ENCODE results near the gene EDIL3. TPM values are rescaled to one million over a fixed set of nuclear protein-coding genes. Genes with fewer than 3 reads are reported as not detected.

EDIL3 gene
- total RNA-seq, 1 experiment from 2014 or later, result 17.6 TPM

DNA sequence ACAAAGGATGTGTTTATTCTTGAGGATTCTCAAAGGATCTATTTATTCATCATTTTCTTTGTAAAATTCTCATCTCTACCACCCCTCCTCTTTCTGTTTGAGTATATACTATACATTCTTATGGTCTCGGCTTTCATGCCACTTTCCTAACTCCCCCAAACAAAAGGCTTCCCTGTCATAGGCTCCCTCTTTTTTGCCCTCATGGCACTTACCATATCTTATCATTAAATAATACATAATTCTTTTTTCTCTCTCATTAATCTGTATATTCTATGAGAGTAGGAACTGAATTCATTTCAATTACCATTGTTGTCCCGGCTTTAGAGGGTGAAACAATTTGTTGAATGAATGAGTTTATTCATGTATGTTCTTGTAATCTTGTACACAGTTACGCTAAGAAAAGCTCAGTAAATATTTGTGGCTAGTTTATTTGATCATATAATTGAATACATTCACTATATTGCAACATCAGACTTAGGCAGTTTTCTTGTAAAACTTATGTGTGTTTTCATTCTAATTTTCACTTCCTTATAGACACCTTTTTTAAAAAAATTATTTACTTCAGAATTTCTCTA, 254.6 kb downstream of the EDIL3 start:
- ATAC-seq, result no peak
- Histone ChIP-seq H3K36me3 (ENCODE audit: control insufficient read depth, insufficient read depth, low read length) (no peaks in the 10 kb centered on the region), H3K9me3 (ENCODE audit: control insufficient read depth, insufficient read depth, low read depth, low read length) (no peaks in the 10 kb centered on the region), H3K4me3 (ENCODE audit: low read depth in 2 of 2, low read length in 2 of 2) (no peak overlapping the region), H3K27me3 (ENCODE audit: control insufficient read depth, insufficient read depth, low read length) (no peaks in the 10 kb centered on the region), H3K4me1 (ENCODE audit: control insufficient read depth, insufficient read depth, low read length) (no peaks in the 10 kb centered on the region; the same call in 1 of the 2 replicates), H3K27ac (ENCODE audit: low read length) (no peak overlapping the region)
- CTCF ChIA-PET, result no interaction called here
- BruUV-seq (replicated peaks), result no TSS peak
- TF ChIP-seq POLR2AphosphoS5 (IDR thresholded peaks at IDR 0.05; ENCODE audit: low read depth, low read length), result no peak
- TF ChIP-seq, protein P1, sequence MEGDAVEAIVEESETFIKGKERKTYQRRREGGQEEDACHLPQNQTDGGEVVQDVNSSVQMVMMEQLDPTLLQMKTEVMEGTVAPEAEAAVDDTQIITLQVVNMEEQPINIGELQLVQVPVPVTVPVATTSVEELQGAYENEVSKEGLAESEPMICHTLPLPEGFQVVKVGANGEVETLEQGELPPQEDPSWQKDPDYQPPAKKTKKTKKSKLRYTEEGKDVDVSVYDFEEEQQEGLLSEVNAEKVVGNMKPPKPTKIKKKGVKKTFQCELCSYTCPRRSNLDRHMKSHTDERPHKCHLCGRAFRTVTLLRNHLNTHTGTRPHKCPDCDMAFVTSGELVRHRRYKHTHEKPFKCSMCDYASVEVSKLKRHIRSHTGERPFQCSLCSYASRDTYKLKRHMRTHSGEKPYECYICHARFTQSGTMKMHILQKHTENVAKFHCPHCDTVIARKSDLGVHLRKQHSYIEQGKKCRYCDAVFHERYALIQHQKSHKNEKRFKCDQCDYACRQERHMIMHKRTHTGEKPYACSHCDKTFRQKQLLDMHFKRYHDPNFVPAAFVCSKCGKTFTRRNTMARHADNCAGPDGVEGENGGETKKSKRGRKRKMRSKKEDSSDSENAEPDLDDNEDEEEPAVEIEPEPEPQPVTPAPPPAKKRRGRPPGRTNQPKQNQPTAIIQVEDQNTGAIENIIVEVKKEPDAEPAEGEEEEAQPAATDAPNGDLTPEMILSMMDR (IDR thresholded peaks at IDR 0.05), result no peak
- TF ChIP-seq, protein P2, sequence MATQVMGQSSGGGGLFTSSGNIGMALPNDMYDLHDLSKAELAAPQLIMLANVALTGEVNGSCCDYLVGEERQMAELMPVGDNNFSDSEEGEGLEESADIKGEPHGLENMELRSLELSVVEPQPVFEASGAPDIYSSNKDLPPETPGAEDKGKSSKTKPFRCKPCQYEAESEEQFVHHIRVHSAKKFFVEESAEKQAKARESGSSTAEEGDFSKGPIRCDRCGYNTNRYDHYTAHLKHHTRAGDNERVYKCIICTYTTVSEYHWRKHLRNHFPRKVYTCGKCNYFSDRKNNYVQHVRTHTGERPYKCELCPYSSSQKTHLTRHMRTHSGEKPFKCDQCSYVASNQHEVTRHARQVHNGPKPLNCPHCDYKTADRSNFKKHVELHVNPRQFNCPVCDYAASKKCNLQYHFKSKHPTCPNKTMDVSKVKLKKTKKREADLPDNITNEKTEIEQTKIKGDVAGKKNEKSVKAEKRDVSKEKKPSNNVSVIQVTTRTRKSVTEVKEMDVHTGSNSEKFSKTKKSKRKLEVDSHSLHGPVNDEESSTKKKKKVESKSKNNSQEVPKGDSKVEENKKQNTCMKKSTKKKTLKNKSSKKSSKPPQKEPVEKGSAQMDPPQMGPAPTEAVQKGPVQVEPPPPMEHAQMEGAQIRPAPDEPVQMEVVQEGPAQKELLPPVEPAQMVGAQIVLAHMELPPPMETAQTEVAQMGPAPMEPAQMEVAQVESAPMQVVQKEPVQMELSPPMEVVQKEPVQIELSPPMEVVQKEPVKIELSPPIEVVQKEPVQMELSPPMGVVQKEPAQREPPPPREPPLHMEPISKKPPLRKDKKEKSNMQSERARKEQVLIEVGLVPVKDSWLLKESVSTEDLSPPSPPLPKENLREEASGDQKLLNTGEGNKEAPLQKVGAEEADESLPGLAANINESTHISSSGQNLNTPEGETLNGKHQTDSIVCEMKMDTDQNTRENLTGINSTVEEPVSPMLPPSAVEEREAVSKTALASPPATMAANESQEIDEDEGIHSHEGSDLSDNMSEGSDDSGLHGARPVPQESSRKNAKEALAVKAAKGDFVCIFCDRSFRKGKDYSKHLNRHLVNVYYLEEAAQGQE (IDR thresholded peaks at IDR 0.05; ENCODE audit: insufficient read depth in 1 of 2, low read depth in 2 of 2, low read length in 1 of 2), result no peak
- no peak for TF ChIP-seq TCF7L2 (IDR thresholded peaks at IDR 0.05; ENCODE audit: low read depth, low read length)
- no peak for TF ChIP-seq SIN3A (IDR thresholded peaks at IDR 0.05; ENCODE audit: borderline replicate concordance, insufficient read depth, low read depth, low read length)
- POLR2A ChIA-PET, result no interaction called here
- intact Hi-C loops (cut with micrococcal nuclease; ENCODE audit: unreplicated experiment) (no loop called here), in situ Hi-C loops (cut with HindIII; ENCODE audit: low pct_unique_long_range_greater_than_20kb, low sequenced_read_pairs) (no loop called here)
- no peak for DNase-seq (ENCODE audit: low read depth, low spot score)

GRCh38 chr5:84125216-84125615, 259.5 kb downstream of the EDIL3 start:
- no peak for TF ChIP-seq TCF7L2 (IDR thresholded peaks at IDR 0.05; ENCODE audit: low read depth, low read length)
- TF ChIP-seq, protein P1 (IDR thresholded peaks at IDR 0.05), result no peak
- TF ChIP-seq SIN3A (IDR thresholded peaks at IDR 0.05; ENCODE audit: borderline replicate concordance, insufficient read depth, low read depth, low read length), result no peak
- POLR2A ChIA-PET, result no interaction called here
- CTCF ChIA-PET, result no interaction called here

More at GRCh38 chr5:84125216-84125615, 259.5 kb downstream of the EDIL3 start:
- Histone ChIP-seq H3K27me3 (ENCODE audit: control insufficient read depth, insufficient read depth, low read length) (no peaks in the 10 kb centered on the region), H3K4me1 (ENCODE audit: control insufficient read depth, insufficient read depth, low read length) (no peaks in the 10 kb centered on the region), H3K36me3 (ENCODE audit: control insufficient read depth, insufficient read depth, low read length) (no peaks in the 10 kb centered on the region), H3K9me3 (ENCODE audit: control insufficient read depth, insufficient read depth, low read depth, low read length) (no peaks in the 10 kb centered on the region), H3K4me3 (ENCODE audit: low read depth in 2 of 2, low read length in 2 of 2) (no peak overlapping the region), H3K27ac (ENCODE audit: low read length) (no peak overlapping the region)
- intact Hi-C loops (cut with micrococcal nuclease; ENCODE audit: unreplicated experiment) (no loop called here), in situ Hi-C loops (cut with HindIII; ENCODE audit: low pct_unique_long_range_greater_than_20kb, low sequenced_read_pairs) (no loop called here)
- ATAC-seq, result no peak
- BruUV-seq (replicated peaks), result no TSS peak
- no peak for DNase-seq (ENCODE audit: low read depth, low spot score)
